ENCODE results near the gene RNF167. TPM values are rescaled to one million over a fixed set of nuclear protein-coding genes. Genes with fewer than 3 reads are reported as not detected.
A peak's percentile ranks its signal among the peaks of the same experiment; 100 is the strongest.

Gene RNF167
- total and polyA plus RNA-seq, 2 donors (not counting 3 experiments of a cell fraction or from before 2014, with no cell fraction given), result 60.2 to 87.6 TPM

DNA sequence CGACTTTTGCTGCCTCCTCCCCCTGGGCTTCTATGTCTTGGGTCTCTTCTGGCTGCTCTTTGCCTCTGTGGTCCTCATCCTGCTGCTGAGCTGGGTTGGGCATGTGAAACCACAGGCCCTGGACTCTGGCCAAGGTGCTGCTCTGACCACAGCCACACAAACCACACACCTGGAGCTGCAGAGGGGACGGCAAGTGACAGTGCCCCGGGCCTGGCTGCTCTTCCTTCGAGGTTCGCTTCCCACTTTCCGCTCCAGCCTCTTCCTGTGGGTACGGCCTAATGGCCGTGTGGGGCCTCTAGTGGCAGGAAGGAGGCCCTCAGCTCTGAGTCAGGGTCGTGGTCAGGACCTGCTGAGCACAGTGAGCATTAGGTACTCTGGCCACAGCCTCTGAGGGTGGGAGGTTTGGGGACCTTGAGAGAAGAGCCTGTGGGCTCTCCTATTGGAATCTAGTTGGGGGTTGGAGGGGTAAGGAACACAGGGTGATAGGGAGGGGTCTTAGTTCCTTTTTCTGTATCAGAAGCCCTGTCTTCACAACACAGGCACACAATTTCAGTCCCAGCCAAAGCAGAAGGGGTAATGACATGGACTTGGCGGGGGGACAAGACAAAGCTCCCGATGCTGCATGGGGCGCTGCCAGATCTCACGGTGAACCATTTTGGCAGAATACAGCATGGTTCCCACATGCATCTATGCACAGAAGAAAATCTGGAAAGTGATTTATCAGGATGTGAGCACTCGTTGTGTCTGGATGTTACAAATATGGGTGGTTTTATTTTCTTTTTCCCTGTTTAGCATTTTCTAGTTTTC lies 5.7 kb upstream of the RNF167 start:
- TF ChIP-seq GATA2 (IDR thresholded peaks at IDR 0.05; ENCODE audit: insufficient read depth, insufficient read length, low read depth, low read length) (no peak), FOS (IDR thresholded peaks at IDR 0.05; ENCODE audit: borderline replicate concordance, insufficient read depth, low read length) (no peak), EZH2 (IDR thresholded peaks at IDR 0.05; ENCODE audit: borderline replicate concordance, low read depth, low read length, severe bottlenecking) (no peak), POLR2AphosphoS5 (IDR thresholded peaks at IDR 0.05; ENCODE audit: insufficient read depth, low read depth, low read length) (peak; percentile 47), JUN (IDR thresholded peaks at IDR 0.05; ENCODE audit: borderline replicate concordance, insufficient read depth, insufficient read length, low read depth) (no peak), POLR2A (IDR thresholded peaks at IDR 0.05; ENCODE audit: low read depth, low read length) (no peak), MYC (IDR thresholded peaks at IDR 0.05; ENCODE audit: low read depth, low read length) (no peak)
- TF ChIP-seq, protein P1, sequence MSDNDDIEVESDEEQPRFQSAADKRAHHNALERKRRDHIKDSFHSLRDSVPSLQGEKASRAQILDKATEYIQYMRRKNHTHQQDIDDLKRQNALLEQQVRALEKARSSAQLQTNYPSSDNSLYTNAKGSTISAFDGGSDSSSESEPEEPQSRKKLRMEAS (IDR thresholded peaks at IDR 0.05; ENCODE audit: insufficient read depth, insufficient read length), result no peak
- TF ChIP-seq, protein P2, sequence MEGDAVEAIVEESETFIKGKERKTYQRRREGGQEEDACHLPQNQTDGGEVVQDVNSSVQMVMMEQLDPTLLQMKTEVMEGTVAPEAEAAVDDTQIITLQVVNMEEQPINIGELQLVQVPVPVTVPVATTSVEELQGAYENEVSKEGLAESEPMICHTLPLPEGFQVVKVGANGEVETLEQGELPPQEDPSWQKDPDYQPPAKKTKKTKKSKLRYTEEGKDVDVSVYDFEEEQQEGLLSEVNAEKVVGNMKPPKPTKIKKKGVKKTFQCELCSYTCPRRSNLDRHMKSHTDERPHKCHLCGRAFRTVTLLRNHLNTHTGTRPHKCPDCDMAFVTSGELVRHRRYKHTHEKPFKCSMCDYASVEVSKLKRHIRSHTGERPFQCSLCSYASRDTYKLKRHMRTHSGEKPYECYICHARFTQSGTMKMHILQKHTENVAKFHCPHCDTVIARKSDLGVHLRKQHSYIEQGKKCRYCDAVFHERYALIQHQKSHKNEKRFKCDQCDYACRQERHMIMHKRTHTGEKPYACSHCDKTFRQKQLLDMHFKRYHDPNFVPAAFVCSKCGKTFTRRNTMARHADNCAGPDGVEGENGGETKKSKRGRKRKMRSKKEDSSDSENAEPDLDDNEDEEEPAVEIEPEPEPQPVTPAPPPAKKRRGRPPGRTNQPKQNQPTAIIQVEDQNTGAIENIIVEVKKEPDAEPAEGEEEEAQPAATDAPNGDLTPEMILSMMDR (IDR thresholded peaks at IDR 0.05; ENCODE audit: extremely low read depth in 1 of 2, insufficient read depth in 1 of 2, low read depth in 1 of 2, low read length in 2 of 2), result peak; percentile 13 to 38
- no TSS peak for BruUV-seq (replicated peaks)
- H3K9me3 ChIP-seq (replicated peaks; ENCODE audit: control insufficient read depth, insufficient read depth, low read length), result no peaks in the 10 kb centered on the region
- peak overlapping the region; percentile 39 for H2AFZ ChIP-seq (ENCODE audit: low read depth, low read length)
- no peaks in the 10 kb centered on the region for H4K20me1 ChIP-seq (replicated peaks; ENCODE audit: control insufficient read depth, extremely low read depth, insufficient read depth, low read length)
- H3K4me1 ChIP-seq (ENCODE audit: control insufficient read depth, extremely low read depth, insufficient read depth, low read length), result peaks cover 15% of the 10 kb centered on the region
- no peaks in the 10 kb centered on the region for H3K27me3 ChIP-seq (ENCODE audit: control insufficient read depth in 2 of 2, insufficient read depth in 2 of 2, low read length in 2 of 2)
- peaks cover 2 to 19% of the 10 kb centered on the region in 2 experiments for H3K36me3 ChIP-seq (ENCODE audit: control insufficient read depth in 2 of 2, extremely low read depth in 1 of 2, insufficient read depth in 2 of 2, low read length in 2 of 2)
- POLR2A ChIA-PET, result no interaction called here
- CTCF ChIA-PET, result interaction anchor here (0.7 to 1.5 kb wide), 6 partner anchors 10 to 128 kb away, joined by 3 to 8 read pairs (median 4); partner anchors contain the start of genes CAMTA2 and CHRNE
- H3K79me2 ChIP-seq (ENCODE audit: control insufficient read depth, insufficient read depth, low read length), result peaks cover 15% of the 10 kb centered on the region
- H3K27ac ChIP-seq (ENCODE audit: insufficient read depth, low read depth, low read length), result no peak overlapping the region
- intact Hi-C loops (cut with micrococcal nuclease), result no loop called here
- DNase-seq (ENCODE audit: low read depth, low spot score) (peak; percentile 20), FAIRE-seq (no peak)
- no peak overlapping the region for H3K4me3 ChIP-seq (replicated peaks in 1 of 3; ENCODE audit: insufficient read depth in 1 of 3, low read depth in 1 of 3, low read length in 3 of 3)
- dilution Hi-C loops (cut with MboI; ENCODE audit: extremely low pct_ligation_motif_present, low sequenced_read_pairs), result no loop called here
- H3K9ac ChIP-seq (replicated peaks; ENCODE audit: extremely low read depth, insufficient read depth, low read length), result no peak overlapping the region
- no peak overlapping the region for H3K4me2 ChIP-seq (ENCODE audit: insufficient read depth, low read length)
- no peaks in the 10 kb centered on the region for H3K9me1 ChIP-seq (replicated peaks; ENCODE audit: control insufficient read depth, extremely low read depth, insufficient read depth, low read length)

Data from endothelial cell of umbilical vein (primary cell).